CD4-positive, alpha-beta T cell treated with Interferon gamma for 1 hour (primary cell): ENCODE results near the gene MCL1.
"Not testable (repeated sequence)": the region's sequence is repeated elsewhere in the genome, so short reads cannot be mapped to it uniquely, and the experiment has no call there.

Experiments
- DNase-seq: peaks from one replicate; pipeline ENCODE4 v3.0.0-alpha.2; 2020

The MCL1 gene

DNA sequence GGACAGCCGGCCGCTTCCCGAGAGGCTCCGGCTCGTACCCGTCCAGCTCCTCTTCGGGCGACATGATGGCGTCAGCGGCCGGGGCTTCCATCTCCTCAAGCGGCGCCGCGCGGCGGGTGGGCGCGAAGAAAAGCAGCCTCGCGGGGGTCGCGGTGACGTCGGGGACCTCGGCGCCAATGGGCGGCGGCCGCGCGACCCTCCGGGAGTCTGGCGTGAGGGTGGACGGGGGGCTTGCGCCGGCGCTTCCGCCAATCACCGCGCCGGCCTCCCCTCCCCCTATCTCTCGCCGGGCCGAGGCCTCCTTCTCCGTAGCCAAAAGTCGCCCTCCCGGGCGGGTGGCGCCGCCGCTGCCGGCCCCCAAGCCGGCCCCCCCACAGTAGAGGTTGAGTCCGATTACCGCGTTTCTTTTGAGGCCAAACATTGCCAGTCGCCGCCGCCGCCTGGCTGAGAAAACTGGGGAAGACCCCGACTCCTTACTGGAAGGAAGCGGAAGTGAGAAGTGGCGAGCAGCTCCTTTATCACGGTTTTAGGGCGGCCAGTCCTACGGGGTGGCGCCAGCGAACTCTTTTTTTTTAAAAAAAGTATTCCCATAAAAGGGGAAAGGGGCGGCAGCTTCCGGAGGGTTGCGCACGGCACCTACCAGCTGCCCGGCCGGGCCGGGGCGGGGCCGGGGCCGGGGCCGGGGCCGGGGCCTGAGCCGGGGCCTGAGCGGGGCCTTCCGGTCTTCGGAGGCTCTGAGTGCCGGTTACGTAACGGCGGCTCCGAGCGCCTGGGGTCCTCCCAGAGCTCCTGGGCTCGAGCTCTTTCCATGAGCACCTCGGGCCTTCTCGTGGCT, at the start of gene MCL1:
Gene MCL1 (minus strand): TSS at position 501 of the 835 bp plus-strand sequence. CDS start 80 bp downstream, at position 421.
- peak; percentile 95 for DNase-seq

DNA sequence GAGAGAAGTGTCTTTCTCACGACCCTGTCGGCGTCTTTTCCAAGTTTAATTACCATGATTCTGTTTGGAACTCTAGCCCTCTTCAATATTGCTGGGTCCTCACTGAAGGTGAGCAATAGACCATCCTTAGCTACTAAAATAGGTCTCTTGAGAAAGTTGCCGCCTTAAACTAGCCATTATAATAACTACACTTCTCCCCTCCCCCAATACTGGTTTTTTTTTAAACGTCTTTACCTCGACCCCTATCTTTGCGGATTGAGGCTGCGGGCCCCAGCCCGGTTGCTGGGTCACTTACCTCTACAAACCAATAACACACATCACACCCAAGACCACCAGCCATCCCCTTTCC, 49.3 kb upstream of the MCL1 start:
- DNase-seq = no peak

DNA sequence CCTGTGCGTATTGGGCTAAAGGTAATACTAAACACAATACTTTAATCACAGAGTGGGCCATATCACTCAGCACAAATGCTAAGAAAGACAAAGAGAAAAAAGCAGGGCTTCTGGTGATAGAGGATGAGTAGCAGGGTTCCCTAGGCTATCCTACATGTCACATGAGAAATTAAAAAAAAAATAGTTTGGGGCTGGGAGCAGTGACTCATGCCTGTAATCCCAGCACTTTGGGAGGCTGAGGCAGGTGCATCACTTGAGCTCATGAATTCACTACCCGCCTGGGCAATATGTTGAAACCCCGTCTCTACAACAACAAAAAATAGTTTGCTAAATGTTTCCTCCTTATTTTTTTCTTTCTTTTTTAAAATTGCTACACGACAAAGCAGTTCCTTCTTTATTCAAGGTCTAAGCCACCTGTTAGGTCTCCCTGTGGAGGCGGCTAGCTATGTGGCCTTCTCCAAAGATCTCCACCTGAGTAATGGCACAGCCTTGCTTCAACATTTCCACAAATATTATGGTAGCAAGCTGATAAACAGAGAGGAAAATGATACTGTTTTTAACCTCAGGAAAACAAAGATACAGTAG, 48.5 kb upstream of the MCL1 start:
- DNase-seq = no peak

GRCh38 chr1:150626150-150626549, 46.7 kb upstream of the MCL1 start:
- no peak for DNase-seq

- not testable (repeated sequence) for DNase-seq
Measured at GRCh38 chr1:150624546-150624945, 45.1 kb upstream of the MCL1 start.

DNA sequence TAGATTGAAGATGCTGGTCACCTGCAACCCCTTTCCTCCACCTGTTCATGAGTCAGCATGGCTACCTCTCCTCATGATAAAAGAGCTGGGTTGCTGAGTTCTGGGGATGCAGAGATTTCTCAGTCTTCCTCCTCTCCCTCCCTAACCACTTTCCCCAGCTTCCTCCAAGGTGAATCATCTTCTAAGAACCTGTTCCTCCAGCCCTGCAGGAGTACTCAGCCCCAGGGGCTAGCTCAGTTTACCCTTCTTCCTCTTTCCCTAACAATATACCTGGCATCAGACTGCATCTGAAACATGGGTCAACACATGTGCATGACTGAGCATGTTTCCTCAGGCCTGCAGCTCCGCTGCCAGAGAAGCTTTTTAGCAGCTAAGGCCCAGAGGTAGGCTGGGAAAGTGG, 44.7 kb upstream of the MCL1 start:
- not testable (repeated sequence) for DNase-seq

DNA sequence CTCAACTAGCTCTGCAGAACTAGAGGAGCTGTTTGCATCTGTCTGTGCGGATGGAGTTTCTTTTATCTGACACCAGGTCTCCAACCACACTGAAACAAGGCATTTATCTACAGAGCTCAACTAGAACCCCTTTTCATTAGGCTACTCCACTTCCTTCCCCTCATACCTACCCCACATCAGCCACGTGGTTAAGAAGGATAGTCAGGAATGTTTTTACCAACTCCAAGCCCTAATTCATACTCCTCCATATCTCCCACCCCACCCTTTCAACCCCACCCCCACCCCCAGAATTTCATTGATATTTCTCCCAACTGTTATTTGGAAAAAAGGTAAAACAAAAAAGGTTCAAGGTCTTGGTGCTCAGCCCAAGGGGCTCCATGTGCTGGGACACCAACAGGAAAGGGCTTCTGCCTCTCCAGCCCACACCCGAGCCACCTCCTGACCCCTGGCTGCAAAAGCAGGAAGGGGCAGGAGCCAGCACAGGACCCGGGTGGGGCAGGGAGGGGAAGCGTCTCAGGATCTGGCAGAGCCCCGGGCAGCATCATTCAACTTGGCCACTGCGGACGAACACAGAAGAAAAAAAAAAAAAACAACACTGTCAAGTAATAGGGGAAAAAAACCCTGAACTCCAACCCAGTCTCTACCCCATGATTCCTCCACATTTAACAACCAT, 43.0 kb upstream of the MCL1 start:
- DNase-seq = no peak

- peak; percentile 64 for DNase-seq
Measured at GRCh38 chr1:150621497-150622302, 42.3 kb upstream of the MCL1 start.

DNA sequence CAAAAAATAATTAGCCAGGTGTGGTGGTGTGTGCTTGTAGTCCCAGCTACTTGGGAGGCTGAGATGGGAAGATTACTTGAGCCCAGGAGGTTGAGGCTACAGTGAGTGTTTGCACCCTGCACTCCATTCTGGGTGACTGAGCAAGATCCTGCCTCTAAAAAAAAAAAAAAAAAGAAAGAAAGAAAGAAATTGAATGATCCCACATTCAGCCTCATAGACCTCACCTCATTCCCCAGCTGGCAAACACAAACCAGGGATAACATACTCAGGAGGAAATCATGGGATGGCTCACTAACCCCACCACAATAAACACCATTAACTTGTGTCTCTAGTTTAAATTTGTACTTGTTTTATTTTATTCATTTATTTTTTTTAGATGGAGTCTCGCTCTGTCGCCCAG, 41.5 kb upstream of the MCL1 start:
- no peak for DNase-seq

DNA sequence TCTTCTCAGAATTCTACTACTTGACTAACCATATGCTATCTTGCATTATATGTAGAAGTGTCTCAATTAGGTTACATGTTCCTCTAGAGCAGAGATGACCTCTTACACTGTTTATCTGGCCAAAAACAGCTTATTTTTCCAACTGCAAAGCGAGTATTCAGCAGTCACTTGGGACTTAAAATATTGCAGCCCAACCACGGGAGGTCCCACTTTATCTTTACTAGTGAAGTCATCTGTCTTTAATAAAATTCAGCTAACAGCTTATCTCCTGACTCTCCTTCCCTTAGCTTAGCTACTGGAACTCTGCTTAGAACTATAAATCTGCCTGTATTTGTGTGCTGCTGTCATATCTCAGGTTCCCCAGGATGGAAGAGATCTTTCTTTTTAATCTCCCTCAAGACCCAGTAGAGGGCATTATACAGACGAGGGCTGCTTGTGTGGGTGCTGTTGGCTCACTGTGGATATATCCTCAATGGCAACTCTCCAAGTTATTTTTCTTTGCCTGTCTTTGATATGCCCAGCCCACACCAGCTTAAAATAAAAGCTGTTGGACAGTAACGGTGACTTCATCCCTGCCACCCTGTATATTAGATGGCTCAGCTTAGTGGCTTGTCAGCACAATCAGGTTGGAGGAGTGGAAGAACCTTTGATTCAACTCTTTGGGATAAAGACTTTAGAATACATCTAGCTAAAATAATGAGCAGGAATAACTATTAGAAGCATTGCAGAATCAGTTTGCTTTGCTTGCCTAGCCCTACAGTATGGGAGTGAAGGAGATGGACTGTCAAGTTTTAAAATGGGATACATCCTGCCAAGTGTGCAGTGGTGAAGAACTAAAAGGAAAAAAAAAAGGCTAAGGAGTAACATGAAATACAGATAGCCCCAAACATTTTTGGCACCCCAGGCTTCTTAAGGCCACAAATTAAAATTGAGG, 40.4 kb upstream of the MCL1 start:
- peak; percentile 22 for DNase-seq

DNA sequence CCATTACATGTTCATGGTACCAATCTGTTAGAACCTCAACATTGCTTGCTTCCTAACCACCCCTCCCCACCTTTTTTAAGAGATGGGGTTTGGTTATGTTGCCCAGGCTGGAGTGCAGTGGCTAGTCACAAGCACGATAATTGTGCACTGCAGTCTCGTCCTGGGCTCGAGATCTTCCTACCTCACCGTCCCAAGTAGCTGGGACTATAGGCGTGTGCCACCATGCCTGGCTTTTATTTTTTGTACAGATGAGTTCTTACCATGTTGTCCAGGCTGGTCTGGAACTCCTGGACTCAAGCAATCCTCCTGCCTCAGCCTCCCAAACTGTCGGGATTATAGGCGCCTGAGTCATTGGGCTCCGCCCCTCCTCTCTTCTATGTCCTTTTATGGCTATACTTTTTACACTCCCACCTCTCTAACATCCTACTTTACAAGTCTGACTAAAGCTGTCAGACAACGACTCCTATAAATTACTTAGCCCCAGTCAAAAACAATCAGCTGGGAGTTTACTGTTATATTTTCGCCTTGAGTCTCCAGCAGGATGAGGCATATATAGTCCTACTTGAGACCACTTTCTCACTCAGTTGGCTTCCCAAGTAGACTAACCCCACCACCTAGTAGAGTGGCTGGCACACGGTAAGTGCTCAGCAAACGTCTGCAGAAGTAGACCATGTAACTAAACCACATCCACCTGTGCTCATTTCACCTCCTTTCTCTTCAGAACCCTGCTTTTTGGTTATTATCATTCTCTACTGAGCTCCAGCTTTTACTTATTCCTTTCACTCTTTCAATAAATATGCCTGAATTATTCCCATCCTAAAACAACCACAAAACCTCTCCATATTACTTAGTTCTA, 36.2 kb upstream of the MCL1 start:
- DNase-seq = no peak

- peak; percentile 60 for DNase-seq
Measured at GRCh38 chr1:150613061-150613920, 33.9 kb upstream of the MCL1 start.

GRCh38 chr1:150612014-150612345, 32.6 kb upstream of the MCL1 start:
- no peak for DNase-seq

DNA sequence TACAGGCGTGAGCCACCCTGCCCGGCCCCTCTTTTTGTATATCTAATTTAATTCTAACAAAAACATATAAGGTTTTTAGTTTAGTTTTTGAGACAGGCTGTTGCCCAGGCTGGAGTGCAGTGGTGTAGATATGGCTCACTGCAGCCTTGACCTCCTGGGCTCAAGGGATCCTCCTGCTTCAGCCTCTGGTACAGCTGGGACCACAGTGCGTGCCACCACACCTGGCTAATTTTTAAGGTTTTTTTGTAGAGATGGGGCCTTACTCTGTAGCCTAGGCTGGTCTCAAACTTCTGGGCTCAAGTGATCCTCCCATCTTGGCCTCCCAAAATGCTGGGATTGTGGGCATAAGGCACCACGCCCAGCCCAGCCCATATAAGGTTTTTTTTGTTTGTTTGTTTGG, 31.2 kb upstream of the MCL1 start:
- no peak for DNase-seq

- no peak for DNase-seq
Measured at GRCh38 chr1:150609732-150610131, 30.3 kb upstream of the MCL1 start.

- no peak for DNase-seq
Measured at GRCh38 chr1:150606463-150607142, 27.2 kb upstream of the MCL1 start.

GRCh38 chr1:150605451-150605731, 26.0 kb upstream of the MCL1 start:
- not testable (repeated sequence) for DNase-seq

DNA sequence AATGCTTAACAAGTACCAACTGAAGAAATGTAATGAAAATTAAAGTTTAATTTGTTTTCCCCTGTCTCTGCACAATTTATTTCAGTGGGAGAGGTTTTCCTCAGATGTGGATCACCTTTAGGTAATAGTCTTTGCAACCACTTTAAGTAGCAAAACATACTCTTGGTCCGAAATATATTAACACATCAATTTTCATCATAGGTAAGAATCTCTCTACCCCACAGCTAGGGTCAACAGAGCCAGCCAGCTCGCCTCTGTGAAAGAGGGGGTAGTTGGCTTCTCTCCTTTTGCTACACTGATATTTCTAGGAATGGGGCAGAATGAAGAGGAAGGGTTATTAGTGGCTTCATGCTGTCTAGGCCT, 24.8 kb upstream of the MCL1 start:
- DNase-seq = no peak

- no peak for DNase-seq
Measured at GRCh38 chr1:150603711-150604110, 24.3 kb upstream of the MCL1 start.

DNA sequence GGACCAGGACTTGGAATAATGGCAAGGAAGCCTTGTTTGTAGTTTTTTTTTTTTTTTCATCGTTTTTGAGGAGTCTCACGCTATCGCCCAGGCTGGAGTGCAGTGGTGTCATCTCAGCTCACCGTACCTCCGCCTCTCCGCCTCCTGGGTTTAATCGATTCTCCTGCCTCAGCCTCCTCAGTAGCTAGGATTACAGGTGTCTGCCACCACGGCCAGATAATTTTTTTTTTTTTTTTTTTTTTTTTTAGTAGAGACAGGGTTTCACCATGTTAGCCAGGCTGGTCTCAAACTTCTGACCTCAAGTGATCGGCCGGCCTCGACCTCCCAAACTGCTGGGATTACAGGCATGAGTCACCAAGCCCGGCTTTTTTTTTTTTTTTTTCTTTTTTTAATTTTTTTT, 23.0 kb upstream of the MCL1 start:
- DNase-seq = not testable (repeated sequence)
